NCI-H128 (cell line): Measurements from ENCODE around the gene ZNF316.
A peak's percentile ranks its signal among the peaks of the same experiment; 100 is the strongest.

Source experiments
- DNase-seq: peaks from one replicate; lab custom pipeline; 2025; ENCODE audit not compliant: unreplicated experiment; lab: John Stamatoyannopoulos, UW

Gene ZNF316

DNA sequence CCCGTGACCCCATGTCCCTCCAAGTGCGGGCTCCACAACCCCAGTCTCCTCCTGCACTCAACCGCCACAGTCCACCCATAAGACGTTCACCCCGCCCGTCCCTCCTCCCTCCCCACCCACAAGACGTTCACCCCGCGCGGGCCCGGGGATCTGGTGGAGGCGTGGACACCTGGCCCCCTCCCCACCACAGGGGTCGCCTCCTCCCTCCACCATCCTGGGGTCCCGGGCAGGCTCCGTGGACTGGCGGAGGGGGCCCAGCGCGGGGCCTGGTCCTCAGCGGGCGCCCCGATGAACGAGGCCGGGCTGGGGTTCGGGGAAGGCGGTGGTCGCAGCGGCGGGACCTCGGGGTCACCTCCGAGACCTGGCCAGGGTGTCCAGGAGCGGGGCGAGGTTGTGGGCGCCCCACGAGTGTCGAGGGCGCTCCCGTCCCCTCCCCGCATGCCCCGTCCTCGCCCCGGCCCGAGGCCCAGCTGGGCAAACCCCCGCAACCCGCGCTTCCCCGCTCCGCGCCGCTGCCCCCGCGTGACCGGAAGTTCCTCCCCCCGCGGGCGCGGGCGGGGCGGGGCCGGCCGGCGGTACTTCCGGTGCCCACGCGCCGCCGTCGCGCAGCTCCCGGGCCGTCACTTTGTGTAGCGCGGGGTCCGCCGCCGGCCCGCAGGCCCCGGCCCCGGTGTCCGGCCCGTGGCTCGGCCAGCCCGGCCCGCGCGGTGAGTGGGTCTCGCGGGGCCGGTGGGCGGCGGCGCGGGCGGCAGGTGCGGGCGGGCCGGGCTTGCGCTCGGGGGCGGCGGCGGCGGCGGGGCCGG lies at the start of gene ZNF316:
Gene ZNF316, plus strand, starts transcription at position 578 of the 803 bp plus-strand sequence. CDS start 5,092 bp downstream, outside the sequence.
- no peak for DNase-seq

DNA sequence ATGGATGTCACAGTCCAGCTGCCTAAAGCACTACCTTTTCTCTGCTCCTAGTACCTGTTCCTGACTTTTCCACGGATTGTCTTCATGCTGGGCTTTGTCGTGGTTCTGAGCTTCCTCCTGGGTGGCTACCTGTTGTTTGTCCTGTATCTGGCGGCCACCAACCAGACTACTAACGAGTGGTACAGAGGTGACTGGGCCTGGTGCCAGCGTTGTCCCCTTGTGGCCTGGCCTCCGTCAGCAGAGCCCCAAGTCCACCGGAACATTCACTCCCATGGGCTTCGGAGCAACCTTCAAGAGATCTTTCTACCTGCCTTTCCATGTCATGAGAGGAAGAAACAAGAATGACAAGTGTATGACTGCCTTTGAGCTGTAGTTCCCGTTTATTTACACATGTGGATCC lies 48.6 kb upstream of the ZNF316 start:
- DNase-seq: no peak

DNA sequence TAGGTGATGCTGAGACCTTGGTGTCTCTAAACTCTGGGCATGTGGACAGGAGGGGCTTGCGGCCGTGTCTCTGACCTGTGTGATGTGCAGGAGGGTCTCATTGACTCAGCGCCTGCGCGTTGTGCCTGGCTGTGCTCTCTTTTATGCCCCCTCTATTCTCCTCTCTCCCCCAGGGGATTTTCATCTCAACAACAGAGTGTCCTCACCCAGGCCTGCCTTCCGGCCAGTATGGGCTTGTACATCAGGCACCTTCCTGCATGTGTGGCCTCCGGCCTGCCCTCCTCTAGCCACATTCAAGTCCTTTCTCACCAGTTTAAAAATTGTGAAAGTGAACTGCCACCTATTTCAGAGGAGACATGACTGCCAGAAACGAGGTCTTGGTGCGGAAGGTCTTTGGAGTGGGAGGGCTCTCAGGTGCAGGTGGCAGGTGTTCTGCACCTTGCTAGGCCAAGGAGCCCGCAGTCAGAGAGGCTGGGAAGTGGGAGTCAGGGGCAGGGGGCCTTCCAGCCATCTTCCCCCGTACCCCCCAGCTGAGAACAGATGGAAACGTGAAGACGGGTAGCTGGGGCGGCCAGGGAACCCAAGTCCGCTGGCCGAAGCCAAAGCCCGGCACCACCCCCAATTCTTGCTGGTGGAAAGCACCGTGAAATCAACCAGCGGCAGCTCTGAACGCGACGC lies 47.8 kb upstream of the ZNF316 start:
- no peak for DNase-seq

DNA sequence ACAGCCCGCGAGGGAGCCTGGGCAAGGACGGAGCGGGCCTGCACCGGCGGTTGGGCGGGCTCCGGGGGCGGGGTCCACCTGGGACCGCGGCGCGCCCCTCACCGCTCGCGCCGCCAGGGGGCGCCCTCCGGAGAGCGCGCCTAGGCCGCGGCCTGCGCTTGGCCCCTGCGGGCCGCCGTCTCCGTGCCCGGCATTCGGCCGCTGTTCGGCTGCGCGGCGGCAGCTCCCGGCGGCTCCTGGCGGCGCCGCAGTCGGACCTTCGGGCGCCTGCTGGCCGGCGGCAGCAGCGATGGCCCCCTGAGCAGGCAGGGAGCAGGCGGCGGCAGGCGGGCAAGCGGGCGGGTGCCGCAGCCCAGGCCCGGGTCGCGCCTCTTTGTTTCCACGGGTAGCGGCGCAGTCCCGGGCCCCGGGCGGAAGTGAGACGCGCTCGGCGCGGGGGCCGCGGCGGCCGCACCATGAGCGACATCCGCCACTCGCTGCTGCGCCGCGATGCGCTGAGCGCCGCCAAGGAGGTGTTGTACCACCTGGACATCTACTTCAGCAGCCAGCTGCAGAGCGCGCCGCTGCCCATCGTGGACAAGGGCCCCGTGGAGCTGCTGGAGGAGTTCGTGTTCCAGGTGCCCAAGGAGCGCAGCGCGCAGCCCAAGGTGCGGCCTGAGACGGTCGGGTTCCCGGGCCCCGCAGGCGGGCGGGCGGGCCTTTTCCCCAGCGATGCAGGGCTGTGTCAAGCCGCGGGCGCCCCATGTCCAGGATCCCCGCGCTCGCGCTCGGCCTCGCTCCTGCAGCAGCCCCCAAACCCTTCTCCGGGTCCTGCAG lies 47.1 kb upstream of the ZNF316 start, which contains the start of gene INTS15:
Gene INTS15, plus strand, starts transcription at position 193 of the 816 bp plus-strand sequence. Its CDS starts 263 bp downstream, at position 456.
- DNase-seq: peak; percentile 56

DNA sequence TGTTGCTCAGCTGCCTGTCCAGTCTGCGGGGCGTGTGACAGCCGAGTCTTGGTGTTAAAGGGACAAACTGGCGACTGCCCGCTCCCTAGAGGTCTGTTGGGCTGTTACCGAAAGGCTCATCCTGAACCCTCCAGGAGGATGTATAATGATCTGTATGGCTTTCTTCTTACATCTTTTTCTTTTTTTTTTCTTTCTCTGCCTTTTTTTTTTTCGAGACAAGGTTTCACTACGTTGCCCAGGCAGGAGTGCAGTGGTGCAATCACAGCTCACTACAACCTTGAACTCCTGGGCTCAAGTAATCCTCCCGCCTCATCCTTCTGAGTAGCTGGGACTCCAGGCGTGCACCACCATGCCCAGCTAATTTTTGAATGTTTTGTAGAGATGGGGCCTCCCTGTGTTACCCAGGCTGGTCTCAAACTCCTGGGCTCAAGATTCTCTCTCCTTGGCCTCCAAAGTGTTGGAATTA lies 46.4 kb upstream of the ZNF316 start:
- no peak for DNase-seq

DNA sequence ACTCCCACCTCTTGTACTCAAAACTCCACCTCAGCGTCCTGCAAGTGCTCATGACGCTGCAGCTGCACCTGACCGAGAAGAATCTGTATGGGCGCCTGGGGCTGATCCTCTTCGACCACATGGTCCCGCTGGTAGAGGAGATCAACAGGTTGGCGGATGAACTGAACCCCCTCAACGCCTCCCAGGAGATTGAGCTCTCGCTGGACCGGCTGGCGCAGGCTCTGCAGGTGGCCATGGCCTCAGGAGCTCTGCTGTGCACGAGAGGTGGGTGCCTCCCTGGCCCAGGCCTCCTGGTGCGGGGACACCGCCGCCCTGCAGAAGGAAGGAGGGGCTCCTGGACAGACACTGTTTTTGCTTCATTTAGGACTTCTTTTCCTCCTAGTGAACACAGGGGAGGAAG lies 37.0 kb upstream of the ZNF316 start:
- no peak for DNase-seq

DNA sequence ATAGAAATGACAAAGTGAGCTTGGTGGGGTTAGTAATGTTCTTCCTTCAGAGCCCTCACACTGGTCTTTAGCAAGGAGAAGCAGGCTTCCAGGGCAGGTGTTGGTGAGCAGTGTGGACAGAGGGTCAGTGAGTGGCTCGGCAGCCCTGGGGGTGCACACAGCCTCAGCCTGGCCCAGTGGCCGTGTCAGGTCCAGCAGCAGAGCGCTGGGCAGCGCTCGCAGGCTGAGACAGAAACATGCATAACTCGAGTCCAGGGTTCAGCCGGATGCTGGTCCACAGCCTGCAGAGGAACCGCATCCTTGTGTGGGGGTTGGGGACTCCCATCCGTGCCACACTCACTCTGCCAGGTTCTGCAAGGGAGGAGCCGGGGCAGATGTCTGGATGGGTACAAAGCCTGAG lies 32.7 kb upstream of the ZNF316 start:
- DNase-seq: no peak

DNA sequence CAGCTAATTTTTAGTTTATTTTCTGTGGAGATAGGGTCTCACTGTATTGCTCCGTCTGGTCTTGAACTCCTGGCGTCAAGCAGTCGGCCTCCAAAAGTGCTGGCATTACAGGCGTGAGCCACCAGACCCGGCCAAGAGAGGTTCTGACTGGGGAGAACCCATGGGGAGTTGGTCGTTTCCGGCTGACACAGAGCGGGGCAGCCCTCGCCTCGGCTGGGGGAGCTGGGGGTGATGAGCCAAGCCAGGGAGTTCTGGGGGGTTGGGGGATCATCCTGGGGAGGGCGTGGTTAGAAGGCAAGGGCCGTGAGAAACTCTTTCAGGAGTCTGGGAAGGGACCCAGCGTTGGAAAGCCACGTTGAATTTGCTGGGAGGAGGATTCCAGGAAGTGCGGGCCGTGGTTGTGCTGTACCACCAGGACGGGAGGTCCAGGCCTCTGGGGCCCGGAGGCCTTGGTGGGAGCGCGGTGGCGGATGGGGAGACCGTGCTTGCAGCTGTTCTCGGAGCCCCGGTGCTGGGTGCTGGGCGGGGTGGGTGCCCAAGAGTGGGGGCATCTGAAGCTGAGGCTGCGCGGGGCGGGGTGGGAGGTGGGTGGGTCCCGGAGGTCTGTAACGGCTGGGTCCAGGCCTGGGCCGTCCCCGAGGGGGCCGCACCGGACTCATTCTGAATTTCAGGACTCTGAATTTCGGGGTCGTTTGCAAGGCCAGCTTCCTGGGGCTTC lies 30.1 kb upstream of the ZNF316 start:
- no peak for DNase-seq

DNA sequence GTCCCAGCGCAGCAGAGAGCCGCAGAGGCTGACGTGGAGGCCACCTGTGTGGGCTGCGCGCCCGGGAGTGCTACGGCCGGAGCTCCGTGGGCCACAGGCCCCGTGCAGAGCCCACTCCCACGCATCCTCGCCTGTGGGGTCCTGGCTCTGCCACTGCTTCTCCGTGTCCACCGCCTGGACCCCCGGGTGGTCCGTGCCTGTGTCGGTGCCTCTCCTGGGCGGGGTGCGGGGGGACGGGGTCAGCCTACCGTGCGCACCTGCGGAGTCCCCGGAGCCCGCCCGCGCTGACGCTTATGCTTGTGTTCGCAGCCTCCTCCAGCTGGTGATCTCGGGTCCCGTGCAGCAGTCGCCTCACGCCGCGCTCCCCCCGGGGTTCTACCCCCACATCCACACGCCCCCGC lies 29.5 kb upstream of the ZNF316 start:
- DNase-seq: no peak

DNA sequence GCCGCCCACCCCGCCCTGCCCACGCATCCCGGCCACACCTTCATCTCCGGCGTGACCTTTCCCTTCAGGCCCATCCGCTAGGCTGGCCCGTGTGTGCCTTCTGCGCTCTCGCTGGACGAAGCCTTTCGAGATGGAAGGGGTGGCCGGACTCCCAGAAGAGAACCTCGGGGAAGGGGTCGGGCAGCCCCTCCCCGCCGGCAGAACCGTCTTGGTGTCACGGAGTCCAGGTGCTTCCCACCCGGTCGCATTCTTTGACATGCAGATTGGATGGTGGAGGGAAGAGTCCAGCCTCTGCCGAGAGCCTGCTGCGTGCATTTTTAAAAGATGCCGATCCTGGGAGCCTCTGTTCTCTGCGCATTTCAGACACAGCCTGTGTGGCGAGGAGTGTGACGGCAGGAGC lies 29.0 kb upstream of the ZNF316 start:
- DNase-seq: no peak

DNA sequence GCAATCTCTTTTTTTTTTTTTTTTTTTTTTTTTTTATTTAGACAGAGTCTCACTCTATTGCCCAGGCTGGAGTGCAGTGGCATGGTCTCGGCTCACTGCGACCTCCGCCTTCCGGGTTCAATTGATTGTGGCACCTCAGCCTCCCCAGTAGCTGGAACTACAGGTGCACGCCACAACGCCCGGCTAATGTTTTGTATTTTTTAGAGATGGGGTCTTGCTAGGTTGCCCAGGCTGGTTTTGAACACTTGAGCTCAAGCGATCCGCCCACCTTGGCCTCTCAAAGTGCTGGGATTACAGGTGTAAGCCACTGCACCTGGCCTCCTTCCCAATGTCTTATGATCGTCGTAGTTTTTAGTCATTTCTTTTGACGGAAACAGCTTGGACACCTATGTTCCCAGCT lies 28.3 kb upstream of the ZNF316 start:
- no peak for DNase-seq

DNA sequence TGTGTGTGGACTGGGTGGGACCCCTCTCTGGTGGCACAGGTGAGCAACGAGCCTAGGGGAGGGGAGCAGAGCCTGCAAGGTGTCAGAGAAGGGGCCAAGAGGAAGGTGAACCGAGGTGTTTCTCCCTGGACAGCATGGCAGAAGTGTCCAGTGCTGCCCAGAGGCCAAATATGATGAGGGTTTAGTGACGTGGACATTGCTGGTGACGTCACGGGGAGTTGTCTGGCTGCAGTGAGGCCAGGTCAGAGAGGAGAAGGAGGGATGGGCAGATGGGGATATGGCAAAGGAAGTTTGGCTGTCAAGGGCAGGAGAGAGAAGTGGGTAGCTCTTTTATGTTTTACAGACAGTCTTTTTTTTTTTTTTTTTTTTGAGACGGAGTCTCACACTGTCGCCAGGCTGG lies 24.3 kb upstream of the ZNF316 start:
- no peak for DNase-seq

DNA sequence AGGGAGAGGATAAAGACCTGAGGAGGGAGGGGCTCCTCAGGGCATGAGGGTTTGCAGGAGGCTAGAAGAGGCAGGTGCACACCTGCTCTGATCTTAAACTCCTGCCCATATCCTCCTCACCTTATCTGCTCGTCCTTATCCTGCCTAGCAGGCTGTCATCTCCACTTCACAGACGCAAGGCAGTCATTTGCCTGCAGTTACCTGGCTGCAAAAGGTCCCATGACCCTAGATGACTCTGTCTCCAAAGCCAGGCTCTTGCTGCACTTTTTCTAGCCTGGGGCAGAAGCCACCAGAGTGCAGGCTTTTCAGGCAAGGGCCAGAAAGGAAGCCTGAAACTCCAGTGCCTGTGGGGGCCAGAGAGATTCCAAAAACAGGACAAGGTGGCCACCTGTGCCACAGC lies 23.4 kb upstream of the ZNF316 start:
- DNase-seq: no peak

DNA sequence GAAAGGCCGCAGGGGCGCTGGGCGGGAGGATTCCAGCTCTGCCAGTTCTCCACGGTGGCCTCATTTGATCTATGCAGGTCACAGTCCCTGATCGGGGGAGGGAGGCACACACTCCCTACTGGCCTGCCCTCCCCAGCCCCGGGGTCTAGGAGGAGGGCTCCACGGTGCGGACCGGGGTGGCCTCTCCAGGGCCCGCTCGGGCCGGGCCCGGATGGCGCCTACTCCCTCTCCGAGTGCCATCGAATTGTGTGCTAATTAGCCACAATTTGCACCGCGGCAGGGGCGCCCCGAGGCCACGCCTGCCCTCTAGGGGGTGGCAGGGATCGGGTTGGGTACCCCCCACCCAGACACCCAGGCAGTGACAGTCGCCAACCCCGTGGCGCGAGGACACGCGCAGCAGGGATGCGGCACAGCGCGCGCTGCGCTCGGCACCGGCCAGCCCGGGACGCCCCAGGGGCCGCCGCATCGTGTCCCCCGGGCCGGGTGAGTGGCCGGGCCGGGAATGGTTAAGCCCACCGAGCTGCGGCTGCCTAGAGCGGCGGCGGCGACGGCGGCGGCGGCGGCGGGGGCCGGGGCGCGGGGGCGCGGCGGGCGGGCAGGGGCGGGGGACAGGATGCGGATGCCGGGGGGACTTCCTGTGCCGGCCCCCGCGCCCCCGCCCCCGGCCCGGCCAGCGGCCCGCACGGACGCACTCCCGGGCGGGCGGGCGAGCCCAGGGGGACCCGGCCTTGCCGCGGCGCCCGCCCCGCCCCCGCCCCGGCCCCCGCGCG lies 22.0 kb upstream of the ZNF316 start, which contains the start of gene ZNF853:
Gene ZNF853, plus strand, starts transcription at position 658 of the 770 bp plus-strand sequence. CDS start 565 bp downstream, outside the sequence.
- DNase-seq: no peak

DNA sequence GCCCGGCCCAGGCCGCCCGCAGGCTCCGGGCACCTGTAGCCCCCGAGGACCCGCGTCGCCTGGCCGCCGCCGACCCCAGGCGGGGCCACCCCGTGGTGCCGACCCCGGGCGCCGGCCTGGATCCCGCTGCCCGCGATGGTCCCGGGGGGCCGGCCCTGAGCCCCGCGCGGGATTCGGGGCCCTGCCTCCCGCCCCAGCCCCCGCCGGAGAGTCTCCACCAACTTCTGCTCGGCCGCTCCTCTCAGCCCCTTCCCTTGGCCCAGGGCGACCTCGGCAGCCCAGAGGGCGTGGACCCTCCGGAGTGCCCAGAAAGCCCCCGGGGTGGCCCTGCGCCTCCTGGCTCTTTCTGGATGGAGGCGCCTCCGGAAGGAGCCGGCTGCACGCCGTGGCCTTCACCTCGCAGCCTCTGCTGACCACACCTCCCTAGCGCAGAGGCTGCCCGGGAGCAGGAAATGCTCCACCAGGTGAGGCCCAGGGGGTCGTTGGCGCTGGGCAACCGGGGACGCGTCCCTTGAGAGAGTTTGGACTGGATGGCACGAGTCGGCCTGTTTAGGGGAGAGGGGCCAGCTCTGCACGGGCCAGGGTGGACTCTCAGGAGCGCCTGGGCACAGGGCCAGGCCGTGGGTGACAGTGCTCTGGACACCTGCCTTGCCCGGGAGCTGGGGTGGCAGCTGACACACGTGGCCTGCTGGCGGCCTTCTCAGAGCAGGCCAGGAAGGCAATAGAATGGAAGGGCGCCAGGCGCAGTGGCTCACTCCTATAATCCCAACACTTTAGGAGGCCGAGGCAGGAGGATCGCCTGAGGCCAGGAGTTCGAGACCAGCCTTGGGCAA lies 21.2 kb upstream of the ZNF316 start:
- DNase-seq: no peak

DNA sequence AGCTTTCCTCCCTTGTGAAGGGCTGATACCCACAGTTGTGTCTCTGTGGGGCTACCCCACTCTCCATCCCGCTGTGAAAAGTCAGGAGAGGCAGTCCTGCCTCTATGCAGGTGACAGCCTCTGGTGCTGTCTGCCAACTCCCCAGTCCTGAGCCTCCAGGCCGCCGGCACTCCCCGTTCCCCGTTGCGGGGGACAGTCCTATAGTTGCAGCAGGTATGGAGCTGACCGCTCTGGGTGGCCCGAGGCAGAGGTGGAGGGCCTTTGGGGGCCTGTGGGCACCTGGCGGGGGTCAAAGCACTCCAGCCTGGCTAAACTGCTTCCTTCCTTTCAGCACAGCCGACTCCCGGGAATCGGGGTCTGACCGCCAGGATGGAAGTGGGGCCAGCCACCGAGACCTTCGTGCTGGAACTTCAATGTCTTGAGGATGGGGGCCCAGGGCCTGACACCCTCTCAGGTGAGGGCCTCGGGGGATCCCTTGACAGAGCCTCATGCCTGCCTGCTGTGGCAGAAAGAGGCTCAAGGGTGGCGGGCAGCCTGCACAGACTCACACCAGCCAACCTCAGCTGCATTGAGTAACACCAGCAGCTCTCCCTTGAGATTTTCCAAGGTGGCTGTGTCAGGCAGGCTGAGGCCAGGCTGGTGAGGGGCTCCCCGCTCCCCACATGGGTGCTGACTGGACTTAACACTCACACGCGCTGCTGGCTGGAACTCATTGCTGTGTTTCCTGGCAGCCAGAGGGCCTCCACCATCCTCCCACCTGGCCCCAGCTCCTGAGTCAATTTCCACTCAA lies 20.1 kb upstream of the ZNF316 start:
- DNase-seq: no peak

DNA sequence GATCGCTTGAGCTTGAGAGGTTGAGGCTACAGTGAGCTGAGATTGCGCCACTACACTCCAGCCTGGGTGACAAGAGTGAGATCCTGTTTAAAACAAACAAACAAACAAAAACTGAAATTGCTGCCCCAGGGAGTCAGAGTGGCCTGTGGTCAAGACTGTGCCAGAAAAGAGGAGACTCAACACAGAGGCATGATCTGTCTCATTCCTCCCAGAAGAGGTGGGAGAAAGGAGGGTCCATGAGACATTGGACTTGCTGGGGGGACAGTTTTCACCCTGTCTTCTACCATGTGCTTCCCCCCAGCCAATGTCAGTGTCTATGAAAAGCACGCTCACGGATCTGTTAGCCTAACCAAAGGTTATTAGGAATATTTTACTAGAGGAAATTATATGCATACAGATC lies 18.5 kb upstream of the ZNF316 start:
- DNase-seq: no peak

DNA sequence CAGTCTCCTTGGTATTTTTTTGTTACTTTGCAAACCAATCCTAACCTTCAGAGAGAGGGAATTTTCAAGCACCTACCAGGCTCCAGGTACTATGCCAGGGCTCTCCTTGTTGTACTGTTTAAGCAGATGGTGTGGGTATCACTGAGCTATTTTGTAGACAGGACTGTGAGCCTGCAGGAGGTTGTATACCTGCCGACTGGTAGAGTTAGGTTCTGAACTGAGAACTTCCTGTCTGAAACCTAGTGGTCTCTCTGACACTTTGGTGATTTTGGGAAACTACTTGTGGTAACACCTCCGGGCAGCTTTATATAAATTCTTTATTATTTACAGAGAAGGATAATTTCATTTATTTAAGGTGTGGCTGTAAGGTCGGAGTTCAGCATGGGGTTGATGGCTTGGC lies 17.2 kb upstream of the ZNF316 start:
- no peak for DNase-seq
